ENCODE measurements around the gene EXOC5.
"Not testable (repeated sequence)": the region's sequence is repeated elsewhere in the genome, so short reads cannot be mapped to it uniquely, and the experiment has no call there.

Gene EXOC5

GRCh38 chr14:57258221-57258620 lies 10.5 kb downstream of the EXOC5 start:
- DNase-seq (ENCODE audit: low spot score) = not testable (repeated sequence)

GRCh38 chr14:57254884-57255283 lies 13.8 kb downstream of the EXOC5 start:
- DNase-seq (ENCODE audit: low spot score) = no peak

- DNase-seq (ENCODE audit: low spot score) = no peak
These were observed 21.6 kb downstream of the EXOC5 start for GRCh38 chr14:57246933-57247657.

- no peak for DNase-seq (ENCODE audit: low spot score)
These were observed 22.8 kb downstream of the EXOC5 start for GRCh38 chr14:57245941-57246340.

GRCh38 chr14:57244106-57244505 lies 24.6 kb downstream of the EXOC5 start:
- DNase-seq (ENCODE audit: low spot score) = no peak

- no peak for DNase-seq (ENCODE audit: low spot score)
These were observed 25.4 kb downstream of the EXOC5 start for GRCh38 chr14:57243320-57243719.

GRCh38 chr14:57240115-57240514 lies 28.6 kb downstream of the EXOC5 start:
- DNase-seq (ENCODE audit: low spot score) = not testable (repeated sequence)

GRCh38 chr14:57232006-57232405 lies 36.7 kb downstream of the EXOC5 start:
- DNase-seq (ENCODE audit: low spot score) = no peak

GRCh38 chr14:57228320-57228719 lies 40.4 kb downstream of the EXOC5 start:
- not testable (repeated sequence) for DNase-seq (ENCODE audit: low spot score)

- DNase-seq (ENCODE audit: low spot score) = no peak
These were observed 41.6 kb downstream of the EXOC5 start for GRCh38 chr14:57227083-57227482.

GRCh38 chr14:57221931-57222330 lies 46.8 kb downstream of the EXOC5 start:
- no peak for DNase-seq (ENCODE audit: low spot score)

GRCh38 chr14:57212919-57213318 lies 55.8 kb downstream of the EXOC5 start:
- no peak for DNase-seq (ENCODE audit: low spot score)

GRCh38 chr14:57209561-57209960 lies 59.1 kb downstream of the EXOC5 start:
- no peak for DNase-seq (ENCODE audit: low spot score)

GRCh38 chr14:57205938-57206337 lies 62.8 kb downstream of the EXOC5 start:
- no peak for DNase-seq (ENCODE audit: low spot score)

- not testable (repeated sequence) for DNase-seq (ENCODE audit: low spot score)
These were observed 66.0 kb downstream of the EXOC5 start for GRCh38 chr14:57202672-57203071.

- no peak for DNase-seq (ENCODE audit: low spot score)
These were observed 68.8 kb downstream of the EXOC5 start for GRCh38 chr14:57199921-57200320.

- peak; percentile 19 for DNase-seq (ENCODE audit: low spot score)
These were observed 79.6 kb downstream of the EXOC5 start for GRCh38 chr14:57189070-57189469.

- no peak for DNase-seq (ENCODE audit: low spot score)
These were observed 85.8 kb downstream of the EXOC5 start for GRCh38 chr14:57182760-57183503.

GRCh38 chr14:57179273-57179672 lies 89.4 kb downstream of the EXOC5 start:
- DNase-seq (ENCODE audit: low spot score) = no peak

- no peak for DNase-seq (ENCODE audit: low spot score)
These were observed 94.2 kb downstream of the EXOC5 start for GRCh38 chr14:57174466-57174865.

GRCh38 chr14:57171903-57172302 lies 96.8 kb downstream of the EXOC5 start:
- DNase-seq (ENCODE audit: low spot score) = no peak

- DNase-seq (ENCODE audit: low spot score) = no peak
These were observed 97.3 kb downstream of the EXOC5 start for GRCh38 chr14:57171363-57171762.

GRCh38 chr14:57169901-57170300 lies 98.8 kb downstream of the EXOC5 start:
- no peak for DNase-seq (ENCODE audit: low spot score)
